CD8-positive, alpha-beta memory T cell (primary cell): ENCODE measurements around the gene WHRN. TPM values are rescaled to one million over a fixed set of nuclear protein-coding genes. Genes with fewer than 3 reads are reported as not detected.
A peak's percentile ranks its signal among the peaks of the same experiment; 100 is the strongest.

ENCODE experiments used
- CTCF ChIA-PET: fragments of 350-600 bp; sonication (Branson Sonifier 250); formaldehyde crosslinking; loops from one replicate; lab custom pipeline; 2021; ENCODE audit warnings: antibody characterized with exemption; lab: Charles Lee
- POLR2A ChIA-PET: fragments of 350-600 bp; sonication (Branson Sonifier 250); formaldehyde crosslinking; loops from one replicate; lab custom pipeline; 2021; ENCODE audit warnings: antibody characterized with exemption; lab: Charles Lee
- DNase-seq, 5 donors: peaks; one replicate each; pipeline versions ENCODE4 v3.0.0 to v3.0.0-alpha.2; 2020 to 2022; ENCODE audit warnings: mixed read lengths in 1 of 5
- H3K27ac ChIP-seq: one replicate; pipeline ENCODE4 v1.7.0; 2013; ENCODE audit warnings: low read depth, mild to moderate bottlenecking, low read length, moderate library complexity
- H3K27me3 ChIP-seq: 2 replicates; pipeline ENCODE4 v1.7.0; 2013; ENCODE audit warnings: low read length, mild to moderate bottlenecking; ENCODE audit not compliant: insufficient read depth, poor library complexity, severe bottlenecking
- H3K36me3 ChIP-seq: 2 replicates; pipeline ENCODE4 v1.7.0; 2013; ENCODE audit warnings: mild to moderate bottlenecking, low read length, moderate library complexity; ENCODE audit not compliant: insufficient read depth
- H3K4me1 ChIP-seq: 2 replicates; pipeline ENCODE4 v1.7.0; 2013; ENCODE audit warnings: mild to moderate bottlenecking, low read length, moderate library complexity; ENCODE audit not compliant: insufficient read depth
- H3K4me3 ChIP-seq: 2 replicates; pipeline ENCODE4 v1.7.0; 2013; ENCODE audit warnings: mild to moderate bottlenecking, low read length
- H3K9me3 ChIP-seq: 2 replicates; pipeline ENCODE4 v1.7.0; 2013; ENCODE audit warnings: mild to moderate bottlenecking, low read length
- H3K27ac Mint-ChIP-seq, 8 donors: one replicate each; pipeline ENCODE4 v1.8.0; 2020 to 2021; ENCODE audit warnings: mixed read lengths in 8 of 8, mild to moderate bottlenecking in 6 of 8, inconsistent platforms in 3 of 8, moderate library complexity in 3 of 8
- H3K27me3 Mint-ChIP-seq, 2 donors: one replicate each; pipeline ENCODE4 v1.8.0; 2020 to 2021; ENCODE audit warnings: mixed read lengths in 2 of 2, mild to moderate bottlenecking in 1 of 2, moderate library complexity in 1 of 2
- H3K36me3 Mint-ChIP-seq, 3 donors: one replicate each; pipeline ENCODE4 v1.8.0; 2020 to 2021; ENCODE audit warnings: mixed read lengths in 3 of 3, inconsistent platforms in 1 of 3, mild to moderate bottlenecking in 1 of 3
- H3K4me1 Mint-ChIP-seq, 3 donors: one replicate each; pipeline ENCODE4 v1.8.0; 2020 to 2021; ENCODE audit warnings: mixed read lengths in 3 of 3, inconsistent platforms in 1 of 3, mild to moderate bottlenecking in 1 of 3
- H3K4me3 Mint-ChIP-seq, 7 donors: one replicate each; pipeline ENCODE4 v1.8.0; 2020 to 2021; ENCODE audit warnings: mixed read lengths in 7 of 7, mild to moderate bottlenecking in 6 of 7, moderate library complexity in 4 of 7, inconsistent platforms in 2 of 7
- H3K9me3 Mint-ChIP-seq, 5 donors: one replicate each; pipeline ENCODE4 v1.8.0; 2020 to 2022; ENCODE audit warnings: mixed read lengths in 5 of 5, mild to moderate bottlenecking in 3 of 5, moderate library complexity in 2 of 5, inconsistent platforms in 1 of 5
- polyA plus RNA-seq: library from polyadenylated mRNA; unstranded; fragments of 300-500 nt; fragmentation: Illumina TruSeq; gene quantifications from one replicate; pipeline ENCODE4 v1.2.3, GENCODE V29; 2021
- total RNA-seq, 2 experiments: library from RNA; stranded (reverse); gene quantifications; one replicate each; pipeline ENCODE4 v1.2.3, GENCODE V29; 2021

Gene WHRN
- total and polyA plus RNA-seq, 3 experiments from 2014 or later = 5.5 to 9.0 (median 8.6) TPM

DNA sequence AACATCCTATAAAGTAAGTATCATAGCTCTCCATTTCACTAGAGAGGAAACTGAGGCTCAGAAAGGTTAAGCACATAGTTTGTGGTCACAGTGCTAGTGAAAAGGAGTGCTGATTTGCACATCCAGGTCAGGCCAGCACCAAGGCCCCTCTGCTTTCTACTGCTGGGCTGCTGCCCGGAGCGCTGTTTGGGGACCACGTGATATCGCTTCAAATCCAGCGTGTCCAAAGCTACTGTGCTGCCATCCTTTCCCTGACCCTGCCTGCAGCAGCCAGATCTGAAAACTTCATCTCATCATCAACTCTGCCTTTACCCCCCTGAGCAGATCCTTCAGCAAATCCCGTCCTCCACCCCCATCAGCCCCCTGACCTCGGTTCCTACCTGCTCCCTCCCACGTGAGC is 76.8 kb downstream of the WHRN start:
- ChIA-PET POLR2A (no interaction called here), CTCF (interaction anchor here (0.7 to 1.6 kb wide), 3 partner anchors 23 to 59 kb away, joined by 3 to 4 read pairs (median 3); no protein-coding TSS in a partner anchor)
- no peak for DNase-seq
- Mint-ChIP-seq H3K36me3 (peaks cover 0 to 10% (median 6%) of the 10 kb centered on the region in 3 donors), H3K4me3 (no peak overlapping the region), H3K9me3 (no peaks in the 10 kb centered on the region), H3K4me1 (no peaks in the 10 kb centered on the region), H3K27ac (no peak overlapping the region), H3K27me3 (peaks cover 1 to 2% of the 10 kb centered on the region in 2 donors)
- Histone ChIP-seq H3K4me1 (peaks cover 2% of the 10 kb centered on the region), H3K27me3 (no peaks in the 10 kb centered on the region), H3K4me3 (no peak overlapping the region), H3K27ac (no peak overlapping the region), H3K36me3 (no peaks in the 10 kb centered on the region), H3K9me3 (no peaks in the 10 kb centered on the region)

DNA sequence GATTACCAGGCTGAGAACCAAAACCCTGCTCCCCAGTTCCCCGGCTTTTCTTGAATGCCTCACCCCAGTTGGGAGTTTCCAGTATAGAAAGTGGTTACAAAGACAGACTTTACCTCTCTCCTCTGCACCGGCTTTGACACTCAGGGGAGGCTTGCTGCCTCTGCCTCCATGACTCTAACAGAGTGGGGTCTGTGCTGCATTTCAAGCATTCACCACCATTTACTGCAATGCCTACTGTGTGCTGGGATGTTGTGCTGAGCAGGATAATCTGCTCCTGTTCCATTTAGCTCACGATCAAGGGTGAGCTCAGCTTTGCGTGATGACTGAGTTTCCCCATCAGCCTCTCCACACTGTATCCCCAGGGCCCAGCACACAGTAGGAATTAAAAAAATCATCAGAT is 77.6 kb downstream of the WHRN start:
- ChIA-PET POLR2A (no interaction called here), CTCF (interaction anchor here (0.7 to 1.6 kb wide), 3 partner anchors 22 to 60 kb away, joined by 3 to 4 read pairs (median 3); no protein-coding TSS in a partner anchor)
- Mint-ChIP-seq H3K9me3 (no peaks in the 10 kb centered on the region), H3K27me3 (peaks cover 1 to 2% of the 10 kb centered on the region in 2 donors), H3K27ac (no peak overlapping the region), H3K36me3 (peaks cover 0 to 12% (median 6%) of the 10 kb centered on the region in 3 donors), H3K4me1 (no peaks in the 10 kb centered on the region), H3K4me3 (no peak overlapping the region)
- Histone ChIP-seq H3K4me1 (no peaks in the 10 kb centered on the region), H3K4me3 (no peak overlapping the region), H3K9me3 (no peaks in the 10 kb centered on the region), H3K27ac (no peak overlapping the region), H3K27me3 (no peaks in the 10 kb centered on the region), H3K36me3 (no peaks in the 10 kb centered on the region)
- DNase-seq = no peak

DNA sequence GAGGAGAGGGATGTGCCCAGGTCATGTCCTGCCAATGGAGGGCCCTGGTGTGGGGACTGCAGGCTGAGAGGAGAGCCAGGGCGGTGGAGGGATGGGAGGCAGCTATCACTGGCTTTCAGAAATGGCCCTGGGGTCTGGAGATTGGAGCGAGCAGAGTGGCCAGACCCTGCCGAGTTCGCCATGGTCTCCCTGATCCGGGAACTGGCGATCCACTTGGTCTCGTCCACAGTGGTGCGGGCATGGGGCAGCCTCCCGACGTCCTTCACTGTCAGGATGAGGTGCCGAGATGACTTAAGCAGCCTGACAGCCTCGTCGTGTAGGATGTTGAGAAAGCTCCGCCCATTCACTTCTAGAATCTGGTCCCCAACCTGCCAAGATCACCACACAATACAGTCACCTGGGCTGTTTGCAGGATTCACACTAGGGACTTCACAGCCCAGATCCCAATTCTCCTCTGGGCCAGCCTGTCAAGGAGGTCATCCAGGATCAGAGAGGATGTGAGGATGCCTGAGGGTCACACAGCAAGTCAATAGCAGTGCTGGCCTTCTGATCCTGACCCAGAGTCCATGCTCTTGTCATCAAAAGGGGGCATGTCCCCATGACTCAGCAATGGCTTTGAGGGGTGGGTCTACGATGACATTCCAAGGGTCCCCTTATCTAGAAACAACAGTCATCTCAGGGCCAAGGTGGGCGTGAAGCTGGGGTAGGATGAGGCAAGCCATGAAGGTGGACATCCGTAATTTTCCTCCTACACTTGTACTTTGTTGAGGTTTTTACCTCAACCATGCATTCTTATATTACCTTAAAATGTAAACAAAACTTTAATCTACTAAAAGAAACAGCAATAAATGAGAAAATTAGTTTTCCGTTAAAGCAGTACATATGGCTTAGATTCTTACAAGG is 79.0 kb downstream of the WHRN start:
- Histone ChIP-seq H3K27ac (no peak overlapping the region), H3K9me3 (no peaks in the 10 kb centered on the region), H3K27me3 (no peaks in the 10 kb centered on the region), H3K36me3 (no peaks in the 10 kb centered on the region), H3K4me3 (no peak overlapping the region), H3K4me1 (no peaks in the 10 kb centered on the region)
- peak overlapping the region in 1 of 8 donors; percentile 1 for H3K27ac Mint-ChIP-seq
- H3K27me3 Mint-ChIP-seq = peaks cover 1 to 2% of the 10 kb centered on the region in 2 donors
- H3K4me1 Mint-ChIP-seq = no peaks in the 10 kb centered on the region
- H3K4me3 Mint-ChIP-seq = no peak overlapping the region
- H3K9me3 Mint-ChIP-seq = no peaks in the 10 kb centered on the region
- POLR2A ChIA-PET = no interaction called here
- DNase-seq = no peak
- peaks cover 0 to 15% (median 6%) of the 10 kb centered on the region in 3 donors for H3K36me3 Mint-ChIP-seq
- CTCF ChIA-PET = no interaction called here

DNA sequence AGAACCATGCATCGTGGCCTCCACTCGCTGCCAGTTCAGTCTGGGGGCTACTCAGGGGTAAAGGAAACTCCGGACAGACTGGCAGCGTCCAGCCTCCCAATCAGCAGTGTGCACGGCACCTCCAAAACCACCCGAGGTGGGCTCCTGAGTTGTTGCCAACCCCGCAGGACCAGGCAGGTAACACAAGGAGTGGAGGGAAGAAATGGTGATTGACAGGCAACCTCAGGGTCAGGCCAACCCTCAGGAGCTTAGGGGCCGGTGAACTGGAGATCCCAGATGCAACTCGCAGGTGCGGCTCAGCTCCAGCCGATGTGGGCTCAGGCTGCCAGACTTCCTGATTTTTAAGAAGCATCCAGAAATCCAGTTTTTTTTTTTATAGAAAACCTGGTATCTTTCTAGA is 80.1 kb downstream of the WHRN start:
- Histone ChIP-seq H3K36me3 (no peaks in the 10 kb centered on the region), H3K4me3 (no peak overlapping the region), H3K27me3 (no peaks in the 10 kb centered on the region), H3K4me1 (no peaks in the 10 kb centered on the region), H3K9me3 (no peaks in the 10 kb centered on the region), H3K27ac (no peak overlapping the region)
- H3K9me3 Mint-ChIP-seq = no peaks in the 10 kb centered on the region
- peaks cover 0 to 15% (median 6%) of the 10 kb centered on the region in 3 donors for H3K36me3 Mint-ChIP-seq
- H3K4me1 Mint-ChIP-seq = no peaks in the 10 kb centered on the region
- CTCF ChIA-PET = no interaction called here
- H3K4me3 Mint-ChIP-seq = no peak overlapping the region
- peaks cover 0 to 2% of the 10 kb centered on the region in 2 donors for H3K27me3 Mint-ChIP-seq
- DNase-seq = no peak
- peak overlapping the region in 2 of 8 donors; percentile 29 to 90 for H3K27ac Mint-ChIP-seq
- POLR2A ChIA-PET = interaction anchor here (0.6 kb wide), 1 partner anchor 61 kb away, joined by 5 read pairs; no protein-coding TSS in a partner anchor

DNA sequence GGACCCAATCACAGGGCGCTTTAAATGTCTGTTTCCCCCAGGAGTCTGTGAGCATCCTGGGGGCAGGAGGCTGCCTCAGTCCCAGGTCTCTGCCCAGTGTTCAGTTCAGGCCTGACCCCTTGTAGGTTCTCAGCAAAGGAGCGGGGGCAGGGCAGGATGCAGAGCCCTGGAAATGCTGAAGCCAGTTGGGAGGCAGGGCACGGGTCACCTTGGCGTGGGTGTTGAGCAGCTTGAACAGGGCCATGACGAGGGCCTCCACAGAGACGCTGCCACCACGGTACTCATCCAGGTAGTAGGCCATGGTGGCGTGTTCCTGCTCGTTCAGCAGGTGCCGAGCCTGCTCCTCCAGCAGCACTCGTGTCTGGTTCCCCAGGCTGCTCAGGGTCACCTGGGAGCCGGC is 81.1 kb downstream of the WHRN start:
- Histone ChIP-seq H3K4me1 (no peaks in the 10 kb centered on the region), H3K9me3 (no peaks in the 10 kb centered on the region), H3K36me3 (no peaks in the 10 kb centered on the region), H3K27ac (no peak overlapping the region), H3K27me3 (no peaks in the 10 kb centered on the region), H3K4me3 (no peak overlapping the region)
- no peak for DNase-seq
- peaks cover 0 to 16% (median 9%) of the 10 kb centered on the region in 3 donors for H3K36me3 Mint-ChIP-seq
- H3K27ac Mint-ChIP-seq = no peak overlapping the region
- H3K4me3 Mint-ChIP-seq = no peak overlapping the region
- ChIA-PET CTCF (no interaction called here), POLR2A (no interaction called here)
- no peaks in the 10 kb centered on the region for H3K4me1 Mint-ChIP-seq
- no peaks in the 10 kb centered on the region for H3K9me3 Mint-ChIP-seq
- peaks cover 0 to under 1% of the 10 kb centered on the region in 2 donors for H3K27me3 Mint-ChIP-seq

DNA sequence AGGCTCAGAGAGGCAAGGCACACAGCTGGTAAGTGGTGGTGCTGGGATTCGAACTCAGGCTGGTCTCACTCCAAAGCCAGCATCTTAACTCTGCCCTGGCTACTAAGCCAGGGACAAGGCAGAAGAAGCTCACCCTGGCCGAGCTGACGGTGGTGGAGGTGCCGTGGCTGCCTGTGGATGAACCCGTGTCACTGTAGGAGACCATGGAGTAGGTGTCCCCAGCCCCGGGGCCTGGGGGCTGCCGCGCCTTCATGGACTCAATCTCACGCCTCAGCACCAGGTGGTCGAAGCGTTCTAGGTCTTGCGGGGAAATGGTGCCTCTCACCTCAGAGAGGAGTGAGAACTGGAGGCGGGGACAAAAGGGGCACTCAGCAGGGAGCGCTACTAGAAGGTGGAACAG is 82.1 kb downstream of the WHRN start:
- ChIA-PET CTCF (no interaction called here), POLR2A (no interaction called here)
- Mint-ChIP-seq H3K4me1 (peaks cover 6 to 8% (median 7%) of the 10 kb centered on the region in 3 donors), H3K9me3 (no peaks in the 10 kb centered on the region), H3K36me3 (peaks cover 0 to 16% (median 9%) of the 10 kb centered on the region in 3 donors), H3K27ac (no peak overlapping the region), H3K4me3 (no peak overlapping the region), H3K27me3 (no peaks in the 10 kb centered on the region)
- Histone ChIP-seq H3K27ac (no peak overlapping the region), H3K4me1 (no peaks in the 10 kb centered on the region), H3K9me3 (no peaks in the 10 kb centered on the region), H3K4me3 (no peak overlapping the region), H3K36me3 (no peaks in the 10 kb centered on the region), H3K27me3 (no peaks in the 10 kb centered on the region)
- no peak for DNase-seq

DNA sequence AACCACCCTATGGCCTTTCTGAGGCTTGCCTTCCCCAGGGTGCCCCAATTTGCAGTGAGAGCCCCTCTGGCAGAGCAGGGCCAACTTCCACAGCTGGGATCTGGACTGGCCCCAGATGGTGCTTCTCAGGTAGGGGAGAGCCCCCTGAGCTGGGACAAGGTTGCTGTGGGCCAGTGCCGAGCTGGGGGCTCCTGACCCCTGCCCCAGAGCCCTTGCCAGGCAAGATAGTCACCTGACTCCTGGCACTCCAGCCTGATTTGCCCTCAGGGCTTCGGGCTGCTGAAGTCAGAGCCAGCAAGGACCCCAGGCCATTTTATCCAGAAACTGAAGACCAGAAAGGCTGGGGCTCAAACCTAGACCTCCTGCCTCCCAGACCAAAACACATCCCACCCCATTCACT is 84.1 kb downstream of the WHRN start:
- H3K36me3 ChIP-seq = no peaks in the 10 kb centered on the region
- H3K9me3 Mint-ChIP-seq = no peaks in the 10 kb centered on the region
- H3K27ac Mint-ChIP-seq = peak overlapping the region in 1 of 8 donors; percentile 12
- DNase-seq = no peak
- POLR2A ChIA-PET = no interaction called here
- no peak overlapping the region for H3K27ac ChIP-seq
- H3K36me3 Mint-ChIP-seq = peaks cover 0 to 22% (median 9%) of the 10 kb centered on the region in 3 donors
- no peak overlapping the region for H3K4me3 ChIP-seq
- H3K4me1 Mint-ChIP-seq = peaks cover 16 to 18% (median 17%) of the 10 kb centered on the region in 3 donors
- no peaks in the 10 kb centered on the region for H3K27me3 Mint-ChIP-seq
- no peaks in the 10 kb centered on the region for H3K9me3 ChIP-seq
- H3K27me3 ChIP-seq = no peaks in the 10 kb centered on the region
- no peaks in the 10 kb centered on the region for H3K4me1 ChIP-seq
- H3K4me3 Mint-ChIP-seq = no peak overlapping the region
- CTCF ChIA-PET = interaction anchor here (8.2 kb wide), 1 partner anchor 15 kb away, joined by 41 read pairs; no protein-coding TSS in a partner anchor

DNA sequence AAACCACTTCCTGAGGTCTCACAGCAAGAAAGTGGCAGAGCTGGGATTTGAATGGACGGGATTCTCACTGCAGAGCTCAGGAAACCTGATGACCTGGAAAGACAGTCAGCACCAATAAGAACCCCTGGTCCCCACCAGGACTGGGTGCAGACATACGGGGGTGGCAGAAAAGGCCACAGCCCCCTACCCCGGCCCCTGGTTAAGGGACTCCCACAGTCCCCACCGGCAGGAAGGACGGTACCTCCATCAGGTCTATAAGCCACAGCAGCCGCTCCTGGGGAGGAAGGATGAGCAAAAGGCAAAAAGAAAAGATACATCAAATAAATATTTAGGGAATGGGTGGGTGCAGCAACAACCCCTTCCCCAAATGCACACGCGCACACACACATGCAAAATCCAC is 85.5 kb downstream of the WHRN start:
- H3K36me3 ChIP-seq = no peaks in the 10 kb centered on the region
- H3K27ac Mint-ChIP-seq = peak overlapping the region in 1 of 8 donors; percentile 47
- no peaks in the 10 kb centered on the region for H3K9me3 Mint-ChIP-seq
- H3K27me3 ChIP-seq = no peaks in the 10 kb centered on the region
- peaks cover 0 to 20% (median 6%) of the 10 kb centered on the region in 3 donors for H3K36me3 Mint-ChIP-seq
- CTCF ChIA-PET = interaction anchor here (1.1 to 8.2 kb wide), 5 partner anchors 14 to 261 kb away, joined by 3 to 41 read pairs (median 3); no protein-coding TSS in a partner anchor
- no peak overlapping the region for H3K4me3 ChIP-seq
- H3K4me1 ChIP-seq = no peaks in the 10 kb centered on the region
- H3K27me3 Mint-ChIP-seq = no peaks in the 10 kb centered on the region
- peaks cover 16 to 18% (median 17%) of the 10 kb centered on the region in 3 donors for H3K4me1 Mint-ChIP-seq
- POLR2A ChIA-PET = no interaction called here
- no peak overlapping the region for H3K4me3 Mint-ChIP-seq
- no peak for DNase-seq
- H3K27ac ChIP-seq = no peak overlapping the region
- H3K9me3 ChIP-seq = no peaks in the 10 kb centered on the region
